Measurements from ENCODE around the gene HHIP.

DNA sequence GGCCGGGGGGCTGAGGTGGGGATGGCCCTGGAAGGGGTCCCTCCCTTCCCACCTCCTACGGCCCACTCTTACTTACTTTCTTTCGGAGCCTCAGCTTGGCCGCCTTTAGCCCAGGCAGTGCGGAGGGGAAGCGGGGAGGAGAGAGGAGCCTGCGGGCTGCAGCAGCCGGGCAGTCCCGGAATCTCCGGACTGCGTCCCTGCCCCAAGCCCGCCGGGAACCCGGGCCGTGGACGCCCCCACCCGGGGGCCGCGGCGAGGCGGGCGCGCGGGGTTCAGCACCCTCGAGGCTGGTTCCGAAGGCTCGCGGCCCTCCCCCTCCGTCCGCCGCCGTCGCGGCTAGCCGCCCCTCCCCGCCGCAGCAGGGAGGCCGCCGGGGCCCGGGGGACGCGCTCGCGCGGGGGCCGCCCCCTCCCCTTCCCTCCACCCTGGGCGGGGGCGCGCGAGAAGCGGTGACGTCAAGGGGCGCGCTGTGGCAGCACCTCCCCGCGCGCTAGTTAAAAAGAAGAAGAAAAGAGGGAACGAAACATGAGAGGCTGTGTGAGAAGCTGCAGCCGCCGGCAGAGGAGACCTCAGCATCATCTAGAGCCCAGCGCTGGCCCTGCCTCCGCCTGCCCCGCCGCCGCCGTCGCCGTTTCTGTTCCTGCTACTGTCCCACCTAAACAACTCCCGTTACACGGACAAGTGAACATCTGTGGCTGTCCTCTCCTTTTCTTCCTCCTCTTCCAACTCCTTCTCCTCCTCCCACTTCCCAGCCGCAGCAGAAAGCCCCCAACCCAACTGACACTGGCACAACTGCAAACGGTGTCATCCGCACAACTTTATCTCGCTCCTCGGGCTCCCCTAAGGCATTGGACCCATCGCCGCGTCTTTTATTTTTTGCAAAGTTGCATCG is at the start of gene HHIP:
- TF ChIP-seq, protein P1, sequence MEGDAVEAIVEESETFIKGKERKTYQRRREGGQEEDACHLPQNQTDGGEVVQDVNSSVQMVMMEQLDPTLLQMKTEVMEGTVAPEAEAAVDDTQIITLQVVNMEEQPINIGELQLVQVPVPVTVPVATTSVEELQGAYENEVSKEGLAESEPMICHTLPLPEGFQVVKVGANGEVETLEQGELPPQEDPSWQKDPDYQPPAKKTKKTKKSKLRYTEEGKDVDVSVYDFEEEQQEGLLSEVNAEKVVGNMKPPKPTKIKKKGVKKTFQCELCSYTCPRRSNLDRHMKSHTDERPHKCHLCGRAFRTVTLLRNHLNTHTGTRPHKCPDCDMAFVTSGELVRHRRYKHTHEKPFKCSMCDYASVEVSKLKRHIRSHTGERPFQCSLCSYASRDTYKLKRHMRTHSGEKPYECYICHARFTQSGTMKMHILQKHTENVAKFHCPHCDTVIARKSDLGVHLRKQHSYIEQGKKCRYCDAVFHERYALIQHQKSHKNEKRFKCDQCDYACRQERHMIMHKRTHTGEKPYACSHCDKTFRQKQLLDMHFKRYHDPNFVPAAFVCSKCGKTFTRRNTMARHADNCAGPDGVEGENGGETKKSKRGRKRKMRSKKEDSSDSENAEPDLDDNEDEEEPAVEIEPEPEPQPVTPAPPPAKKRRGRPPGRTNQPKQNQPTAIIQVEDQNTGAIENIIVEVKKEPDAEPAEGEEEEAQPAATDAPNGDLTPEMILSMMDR (IDR thresholded peaks at IDR 0.05) = no peak
- no peak for TF ChIP-seq EP300 (IDR thresholded peaks at IDR 0.05)
- TF ChIP-seq POLR2A (IDR thresholded peaks at IDR 0.05) = no peak
